ENCODE measurements around the gene MARCHF10. TPM values are rescaled to one million over a fixed set of nuclear protein-coding genes. Genes with fewer than 3 reads are reported as not detected.

Gene MARCHF10
- total RNA-seq, 1 donor from 2014 or later = not detected

DNA sequence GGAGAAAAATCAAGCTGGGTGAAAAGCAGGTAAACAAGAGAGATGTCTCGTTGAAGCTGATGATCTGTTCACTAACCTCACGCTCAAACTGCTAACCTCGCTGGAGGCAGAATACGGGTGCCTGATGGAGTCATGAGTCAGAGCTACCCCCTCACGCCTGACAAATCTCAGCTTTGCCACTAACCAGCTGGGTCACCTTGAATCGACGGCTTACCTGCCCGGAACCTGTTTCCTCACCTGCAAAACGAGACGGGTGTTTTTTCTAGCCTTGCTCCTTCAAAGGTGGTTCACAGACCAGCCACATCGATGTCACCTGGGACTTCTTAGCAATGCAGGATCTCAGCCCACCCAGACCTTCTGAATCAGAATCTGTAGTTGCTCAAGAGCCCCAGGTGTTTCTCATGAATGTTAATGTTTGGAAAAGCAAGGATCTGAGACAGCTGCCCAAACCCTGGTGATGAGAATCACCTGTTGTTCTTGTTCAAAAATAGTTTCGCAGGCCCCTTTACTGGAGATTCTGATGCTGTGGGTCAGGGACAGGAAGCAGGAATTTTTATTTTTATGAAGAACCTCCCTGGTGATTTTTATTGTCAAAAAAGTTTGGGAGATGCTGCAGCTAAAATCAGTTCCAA is 56.9 kb downstream of the MARCHF10 start:
- Mint-ChIP-seq H3K27me3 (ENCODE audit: insufficient read depth) (peaks cover 15% of the 10 kb centered on the region), H3K4me3 (no peak overlapping the region), H3K36me3 (ENCODE audit: low read depth) (no peaks in the 10 kb centered on the region), H3K27ac (no peak overlapping the region), H3K4me1 (ENCODE audit: low read depth) (no peaks in the 10 kb centered on the region), H3K9me3 (no peaks in the 10 kb centered on the region)
- no peak for DNase-seq (ENCODE audit: low spot score)
- intact Hi-C loops (cut with micrococcal nuclease) = no loop called here

- Mint-ChIP-seq H3K4me1 (ENCODE audit: low read depth) (no peaks in the 10 kb centered on the region), H3K4me3 (no peak overlapping the region), H3K27me3 (ENCODE audit: insufficient read depth) (peaks cover 17% of the 10 kb centered on the region), H3K27ac (no peak overlapping the region), H3K36me3 (ENCODE audit: low read depth) (no peaks in the 10 kb centered on the region), H3K9me3 (no peaks in the 10 kb centered on the region)
- no peak for DNase-seq (ENCODE audit: low spot score)
- intact Hi-C loops (cut with micrococcal nuclease) = no loop called here
Measured at GRCh38 chr17:62750631-62751051, 57.5 kb downstream of the MARCHF10 start.

GRCh38 chr17:62749926-62750325 is 58.2 kb downstream of the MARCHF10 start:
- Mint-ChIP-seq H3K9me3 (no peaks in the 10 kb centered on the region), H3K27me3 (ENCODE audit: insufficient read depth) (peaks cover 18% of the 10 kb centered on the region), H3K4me3 (no peak overlapping the region), H3K4me1 (ENCODE audit: low read depth) (no peaks in the 10 kb centered on the region), H3K27ac (no peak overlapping the region), H3K36me3 (ENCODE audit: low read depth) (no peaks in the 10 kb centered on the region)
- DNase-seq (ENCODE audit: low spot score) = no peak
- intact Hi-C loops (cut with micrococcal nuclease) = no loop called here

GRCh38 chr17:62746941-62747340 is 61.2 kb downstream of the MARCHF10 start:
- no peak overlapping the region for H3K4me3 Mint-ChIP-seq
- H3K4me1 Mint-ChIP-seq (ENCODE audit: low read depth) = no peaks in the 10 kb centered on the region
- peaks cover 23% of the 10 kb centered on the region for H3K27me3 Mint-ChIP-seq (ENCODE audit: insufficient read depth)
- H3K36me3 Mint-ChIP-seq (ENCODE audit: low read depth) = no peaks in the 10 kb centered on the region
- no peaks in the 10 kb centered on the region for H3K9me3 Mint-ChIP-seq
- DNase-seq (ENCODE audit: low spot score) = no peak
- H3K27ac Mint-ChIP-seq = no peak overlapping the region
- intact Hi-C loops (cut with micrococcal nuclease) = no loop called here

- intact Hi-C loops (cut with micrococcal nuclease) = no loop called here
- Mint-ChIP-seq H3K4me1 (ENCODE audit: low read depth) (no peaks in the 10 kb centered on the region), H3K27me3 (ENCODE audit: insufficient read depth) (peaks cover 26% of the 10 kb centered on the region), H3K9me3 (no peaks in the 10 kb centered on the region), H3K36me3 (ENCODE audit: low read depth) (no peaks in the 10 kb centered on the region), H3K27ac (no peak overlapping the region), H3K4me3 (no peak overlapping the region)
- no peak for DNase-seq (ENCODE audit: low spot score)
Measured at GRCh38 chr17:62745806-62746205, 62.3 kb downstream of the MARCHF10 start.

GRCh38 chr17:62744259-62744658 is 63.9 kb downstream of the MARCHF10 start:
- Mint-ChIP-seq H3K27me3 (ENCODE audit: insufficient read depth) (peaks cover 23% of the 10 kb centered on the region), H3K9me3 (no peaks in the 10 kb centered on the region), H3K4me3 (no peak overlapping the region), H3K36me3 (ENCODE audit: low read depth) (no peaks in the 10 kb centered on the region), H3K4me1 (ENCODE audit: low read depth) (no peaks in the 10 kb centered on the region), H3K27ac (no peak overlapping the region)
- intact Hi-C loops (cut with micrococcal nuclease) = no loop called here
- no peak for DNase-seq (ENCODE audit: low spot score)

GRCh38 chr17:62741290-62741689 is 66.8 kb downstream of the MARCHF10 start:
- Mint-ChIP-seq H3K27ac (no peak overlapping the region), H3K9me3 (no peaks in the 10 kb centered on the region), H3K4me1 (ENCODE audit: low read depth) (no peaks in the 10 kb centered on the region), H3K27me3 (ENCODE audit: insufficient read depth) (peaks cover 37% of the 10 kb centered on the region), H3K4me3 (no peak overlapping the region), H3K36me3 (ENCODE audit: low read depth) (no peaks in the 10 kb centered on the region)
- intact Hi-C loops (cut with micrococcal nuclease) = no loop called here
- DNase-seq (ENCODE audit: low spot score) = no peak

- DNase-seq (ENCODE audit: low spot score) = no peak
- Mint-ChIP-seq H3K9me3 (no peaks in the 10 kb centered on the region), H3K4me3 (no peak overlapping the region), H3K36me3 (ENCODE audit: low read depth) (no peaks in the 10 kb centered on the region), H3K27me3 (ENCODE audit: insufficient read depth) (peaks cover 38% of the 10 kb centered on the region), H3K4me1 (ENCODE audit: low read depth) (no peaks in the 10 kb centered on the region), H3K27ac (no peak overlapping the region)
- intact Hi-C loops (cut with micrococcal nuclease) = no loop called here
Measured at GRCh38 chr17:62739645-62740388, 68.3 kb downstream of the MARCHF10 start.

DNA sequence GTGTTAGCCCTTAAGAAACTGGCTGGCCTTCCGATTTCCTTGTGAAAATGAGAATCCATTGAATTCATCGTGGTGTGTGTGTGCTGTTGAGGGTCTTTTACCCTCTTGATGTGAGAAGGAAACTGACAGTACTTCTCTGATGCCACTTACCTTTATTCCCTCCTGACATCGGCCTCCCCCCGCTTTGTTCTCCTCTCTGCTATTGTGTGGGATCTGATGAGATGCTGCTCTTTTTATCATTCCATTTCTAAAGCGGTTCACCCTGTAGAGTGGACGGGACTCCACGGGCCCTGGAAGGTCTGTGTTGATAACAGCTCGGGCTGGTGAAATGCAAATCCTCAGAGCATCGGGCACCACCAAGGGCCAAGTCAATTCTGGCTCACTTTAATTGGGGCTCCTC is 69.8 kb downstream of the MARCHF10 start:
- Mint-ChIP-seq H3K9me3 (no peaks in the 10 kb centered on the region), H3K4me3 (no peak overlapping the region), H3K27me3 (ENCODE audit: insufficient read depth) (peaks cover 47% of the 10 kb centered on the region), H3K36me3 (ENCODE audit: low read depth) (no peaks in the 10 kb centered on the region), H3K27ac (no peak overlapping the region), H3K4me1 (ENCODE audit: low read depth) (no peaks in the 10 kb centered on the region)
- intact Hi-C loops (cut with micrococcal nuclease) = no loop called here
- DNase-seq (ENCODE audit: low spot score) = no peak

GRCh38 chr17:62737513-62737912 is 70.6 kb downstream of the MARCHF10 start:
- no peak overlapping the region for H3K27ac Mint-ChIP-seq
- H3K4me1 Mint-ChIP-seq (ENCODE audit: low read depth) = no peaks in the 10 kb centered on the region
- no peak for DNase-seq (ENCODE audit: low spot score)
- intact Hi-C loops (cut with micrococcal nuclease) = loop anchor here (1.0 kb wide), 1 partner anchor 12 kb away; no protein-coding TSS in a partner anchor
- no peak overlapping the region for H3K4me3 Mint-ChIP-seq
- H3K27me3 Mint-ChIP-seq (ENCODE audit: insufficient read depth) = peaks cover 44% of the 10 kb centered on the region
- no peaks in the 10 kb centered on the region for H3K36me3 Mint-ChIP-seq (ENCODE audit: low read depth)
- no peaks in the 10 kb centered on the region for H3K9me3 Mint-ChIP-seq

DNA sequence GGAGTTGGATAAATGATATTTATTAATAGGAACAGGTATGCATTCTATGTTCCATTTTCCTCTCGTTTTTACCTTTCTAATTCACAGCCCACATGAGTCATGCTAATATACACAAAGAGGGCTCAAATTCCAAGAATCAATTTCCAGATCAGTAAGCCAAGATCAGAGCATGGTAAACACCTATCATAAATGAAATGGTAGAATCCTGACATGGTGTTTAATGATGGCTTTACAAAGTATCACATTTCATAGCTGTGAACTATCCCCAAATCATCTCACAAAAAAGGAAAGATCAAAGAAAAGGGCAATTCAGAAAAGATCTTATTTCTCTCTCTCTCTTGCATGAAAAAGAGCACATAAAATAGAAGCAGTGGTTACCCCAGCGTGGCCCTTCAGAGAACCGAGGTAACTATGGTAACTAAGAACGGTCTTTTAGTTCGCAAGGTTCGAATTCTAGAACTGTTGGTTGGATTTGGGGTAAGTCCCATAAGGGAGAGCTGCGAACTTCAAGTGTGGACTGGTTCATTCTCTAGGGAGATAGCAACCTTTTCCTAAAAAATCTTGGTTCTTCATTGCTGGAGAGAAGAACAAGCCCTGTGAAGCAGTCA is 73.0 kb downstream of the MARCHF10 start:
- Mint-ChIP-seq H3K4me3 (no peak overlapping the region), H3K27ac (no peak overlapping the region), H3K27me3 (ENCODE audit: insufficient read depth) (peaks cover 50% of the 10 kb centered on the region), H3K9me3 (no peaks in the 10 kb centered on the region), H3K4me1 (ENCODE audit: low read depth) (no peaks in the 10 kb centered on the region), H3K36me3 (ENCODE audit: low read depth) (no peaks in the 10 kb centered on the region)
- DNase-seq (ENCODE audit: low spot score) = no peak
- intact Hi-C loops (cut with micrococcal nuclease) = no loop called here

DNA sequence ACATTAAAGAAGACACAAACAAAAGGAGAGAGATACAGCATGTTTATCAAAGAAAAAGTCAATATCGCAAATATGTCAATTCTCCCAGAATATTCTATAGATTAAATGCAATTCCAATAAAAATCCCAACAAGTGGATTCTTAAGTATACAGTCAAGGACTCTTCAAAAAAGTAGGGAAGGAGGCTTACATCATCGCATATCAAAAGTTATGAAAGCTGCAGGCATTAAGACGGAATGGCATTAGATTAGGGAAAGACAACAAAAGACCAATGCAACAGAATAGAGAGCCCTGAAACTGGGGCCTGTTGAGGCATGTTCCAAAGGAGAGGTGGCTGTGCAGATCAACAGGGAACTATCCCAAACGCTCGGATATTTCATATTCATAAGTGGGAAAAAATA is 76.0 kb downstream of the MARCHF10 start:
- Mint-ChIP-seq H3K27ac (no peak overlapping the region), H3K4me3 (no peak overlapping the region), H3K36me3 (ENCODE audit: low read depth) (no peaks in the 10 kb centered on the region), H3K27me3 (ENCODE audit: insufficient read depth) (peaks cover 61% of the 10 kb centered on the region), H3K4me1 (ENCODE audit: low read depth) (no peaks in the 10 kb centered on the region), H3K9me3 (peaks cover 3% of the 10 kb centered on the region)
- no peak for DNase-seq (ENCODE audit: low spot score)
- intact Hi-C loops (cut with micrococcal nuclease) = no loop called here

DNA sequence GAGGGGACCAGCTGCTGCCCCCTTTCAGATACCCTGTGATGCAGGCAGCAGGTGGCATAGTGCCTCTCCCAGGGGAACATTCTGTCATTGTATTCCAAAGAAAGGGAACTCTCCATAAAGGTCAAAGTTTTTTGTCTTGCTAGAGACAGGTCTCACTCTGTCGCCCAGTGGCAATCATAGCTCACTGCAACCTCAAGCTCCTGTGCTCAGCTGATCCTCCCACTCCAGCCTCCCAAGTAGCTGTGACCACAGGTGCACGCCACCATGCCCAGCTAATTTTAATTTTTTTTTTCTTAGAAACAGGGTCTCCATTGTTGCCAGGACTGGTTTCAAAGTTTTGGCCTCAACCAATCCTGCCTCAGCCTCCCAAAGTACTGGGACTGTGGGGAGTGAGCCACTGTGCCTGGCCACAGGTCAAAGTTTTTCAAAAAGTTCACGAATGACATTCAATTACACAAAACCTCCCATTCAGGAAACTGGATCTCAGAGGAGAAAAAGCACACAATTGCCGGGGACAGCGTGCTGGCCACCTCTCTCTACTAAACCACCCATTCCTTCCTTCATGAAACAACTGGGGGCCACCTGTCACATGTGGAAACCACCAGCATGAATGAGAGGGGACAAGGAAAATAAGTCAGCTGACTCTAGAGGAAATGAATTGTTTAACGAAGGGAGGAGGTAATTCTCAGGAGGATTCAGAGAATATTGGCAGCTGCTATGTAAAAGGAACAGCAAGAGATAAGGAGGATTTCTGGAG is 80.0 kb downstream of the MARCHF10 start:
- intact Hi-C loops (cut with micrococcal nuclease) = no loop called here
- peaks cover 20% of the 10 kb centered on the region for H3K4me1 Mint-ChIP-seq (ENCODE audit: low read depth)
- peaks cover 13% of the 10 kb centered on the region for H3K9me3 Mint-ChIP-seq
- DNase-seq (ENCODE audit: low spot score) = no peak
- peak overlapping the region; percentile 15 for H3K27ac Mint-ChIP-seq
- peaks cover 2% of the 10 kb centered on the region for H3K36me3 Mint-ChIP-seq (ENCODE audit: low read depth)
- peaks cover 70% of the 10 kb centered on the region for H3K27me3 Mint-ChIP-seq (ENCODE audit: insufficient read depth)
- no peak overlapping the region for H3K4me3 Mint-ChIP-seq
